ENCODE data around the gene PRDM16.

The PRDM16 gene

DNA sequence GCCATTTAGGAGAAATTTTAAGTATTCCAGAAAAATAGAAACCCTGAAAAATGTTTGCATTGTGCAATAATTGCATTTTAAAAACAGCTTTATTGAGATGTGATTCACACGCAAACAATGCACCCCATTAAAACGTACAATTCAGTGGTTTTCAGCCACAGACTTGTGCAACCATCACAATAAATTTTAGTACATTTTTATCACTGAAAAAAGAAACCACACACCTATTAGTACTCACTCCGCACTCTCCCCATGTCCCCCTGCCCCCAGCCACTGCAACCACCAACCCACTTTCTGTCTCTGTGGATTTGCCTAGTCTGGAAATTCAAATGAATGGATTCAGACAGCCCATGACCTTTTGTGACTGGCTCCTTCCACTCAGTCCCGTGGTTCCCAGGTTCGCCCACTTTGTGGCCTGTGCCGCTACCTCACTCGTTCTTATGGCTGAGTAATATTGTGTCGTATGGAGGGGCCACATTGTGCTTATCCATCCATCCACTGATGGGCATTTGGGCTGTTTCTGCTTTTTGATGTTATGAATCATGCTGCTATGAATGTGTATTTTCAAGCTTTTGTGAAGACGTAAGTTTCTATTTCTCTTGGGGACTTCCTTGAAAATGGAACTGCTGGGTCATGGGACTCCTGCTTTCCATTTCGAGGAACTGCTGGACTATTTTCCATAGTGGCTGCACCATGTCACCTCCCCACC is 237.7 kb downstream of the PRDM16 start:
- no peak overlapping the region for H2AFZ ChIP-seq (ENCODE audit: low read depth, low read length)
- no peak overlapping the region for H3K9ac ChIP-seq (ENCODE audit: low read depth, low read length)
- H3K4me3 ChIP-seq (ENCODE audit: low read depth in 1 of 2, low read length in 2 of 2), result no peak overlapping the region
- H3K4me1 ChIP-seq (ENCODE audit: insufficient read depth, low read length), result no peaks in the 10 kb centered on the region
- ATAC-seq (ENCODE audit: insufficient read depth, low read depth) (no peak), DNase-seq (no peak)
- H3K27me3 ChIP-seq (ENCODE audit: insufficient read depth, low read length, poor library complexity), result no peaks in the 10 kb centered on the region
- no peaks in the 10 kb centered on the region for H3K36me3 ChIP-seq (ENCODE audit: insufficient read depth, low read length)
- no peaks in the 10 kb centered on the region for H3K79me2 ChIP-seq (ENCODE audit: insufficient read depth, low read length)
- H3K9me3 ChIP-seq (ENCODE audit: insufficient read depth, low read length, severe bottlenecking), result no peaks in the 10 kb centered on the region
- no peak overlapping the region for H3K27ac ChIP-seq (ENCODE audit: low read length)
- no peak for TF ChIP-seq EZH2 (IDR thresholded peaks at IDR 0.05; ENCODE audit: borderline replicate concordance, low read depth, low read length, severe bottlenecking)
- TF ChIP-seq, protein P1, sequence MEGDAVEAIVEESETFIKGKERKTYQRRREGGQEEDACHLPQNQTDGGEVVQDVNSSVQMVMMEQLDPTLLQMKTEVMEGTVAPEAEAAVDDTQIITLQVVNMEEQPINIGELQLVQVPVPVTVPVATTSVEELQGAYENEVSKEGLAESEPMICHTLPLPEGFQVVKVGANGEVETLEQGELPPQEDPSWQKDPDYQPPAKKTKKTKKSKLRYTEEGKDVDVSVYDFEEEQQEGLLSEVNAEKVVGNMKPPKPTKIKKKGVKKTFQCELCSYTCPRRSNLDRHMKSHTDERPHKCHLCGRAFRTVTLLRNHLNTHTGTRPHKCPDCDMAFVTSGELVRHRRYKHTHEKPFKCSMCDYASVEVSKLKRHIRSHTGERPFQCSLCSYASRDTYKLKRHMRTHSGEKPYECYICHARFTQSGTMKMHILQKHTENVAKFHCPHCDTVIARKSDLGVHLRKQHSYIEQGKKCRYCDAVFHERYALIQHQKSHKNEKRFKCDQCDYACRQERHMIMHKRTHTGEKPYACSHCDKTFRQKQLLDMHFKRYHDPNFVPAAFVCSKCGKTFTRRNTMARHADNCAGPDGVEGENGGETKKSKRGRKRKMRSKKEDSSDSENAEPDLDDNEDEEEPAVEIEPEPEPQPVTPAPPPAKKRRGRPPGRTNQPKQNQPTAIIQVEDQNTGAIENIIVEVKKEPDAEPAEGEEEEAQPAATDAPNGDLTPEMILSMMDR (IDR thresholded peaks at IDR 0.05; ENCODE audit: borderline replicate concordance, extremely low read depth, low read length, poor library complexity, severe bottlenecking), result no peak
- peaks cover 5% of the 10 kb centered on the region; the same call in 1 of the 2 replicates for H4K20me1 ChIP-seq (ENCODE audit: insufficient read depth, low read length)
- no peak overlapping the region for H3K4me2 ChIP-seq (ENCODE audit: insufficient read depth, low read length)

DNA sequence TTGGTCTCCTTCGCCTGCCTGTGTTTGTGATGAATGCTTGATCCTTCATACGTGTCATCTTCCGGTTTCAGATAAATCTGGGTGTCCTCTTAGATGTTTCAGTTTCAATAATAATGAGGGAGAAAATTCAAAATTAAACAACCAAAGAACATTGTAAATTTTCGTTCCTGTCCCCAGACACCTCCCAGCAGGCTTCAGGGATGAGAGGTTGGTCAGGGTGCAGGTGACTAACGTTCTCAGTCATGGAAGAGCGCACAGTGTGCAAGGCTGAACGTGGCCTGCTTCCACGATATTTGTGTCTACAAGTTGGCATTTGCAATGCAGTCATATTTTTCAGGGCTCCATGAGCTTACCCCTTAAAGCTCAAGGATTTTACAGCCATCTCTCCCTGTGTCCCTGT is 238.4 kb downstream of the PRDM16 start:
- no peaks in the 10 kb centered on the region for H3K79me2 ChIP-seq (ENCODE audit: insufficient read depth, low read length)
- no peak overlapping the region for H2AFZ ChIP-seq (ENCODE audit: low read depth, low read length)
- no peak overlapping the region for H3K27ac ChIP-seq (ENCODE audit: low read length)
- H3K4me2 ChIP-seq (ENCODE audit: insufficient read depth, low read length), result no peak overlapping the region
- DNase-seq, result no peak
- no peak overlapping the region for H3K4me3 ChIP-seq (ENCODE audit: low read depth in 1 of 2, low read length in 2 of 2)
- H3K4me1 ChIP-seq (ENCODE audit: insufficient read depth, low read length), result no peaks in the 10 kb centered on the region
- no peak for ATAC-seq (ENCODE audit: insufficient read depth, low read depth)
- peaks cover 5% of the 10 kb centered on the region; the same call in 1 of the 2 replicates for H4K20me1 ChIP-seq (ENCODE audit: insufficient read depth, low read length)
- H3K9me3 ChIP-seq (ENCODE audit: insufficient read depth, low read length, severe bottlenecking), result no peaks in the 10 kb centered on the region
- H3K27me3 ChIP-seq (ENCODE audit: insufficient read depth, low read length, poor library complexity), result no peaks in the 10 kb centered on the region
- TF ChIP-seq, protein P1 (IDR thresholded peaks at IDR 0.05; ENCODE audit: borderline replicate concordance, extremely low read depth, low read length, poor library complexity, severe bottlenecking), result no peak
- no peak for TF ChIP-seq EZH2 (IDR thresholded peaks at IDR 0.05; ENCODE audit: borderline replicate concordance, low read depth, low read length, severe bottlenecking)
- H3K9ac ChIP-seq (ENCODE audit: low read depth, low read length), result no peak overlapping the region
- H3K36me3 ChIP-seq (ENCODE audit: insufficient read depth, low read length), result no peaks in the 10 kb centered on the region

DNA sequence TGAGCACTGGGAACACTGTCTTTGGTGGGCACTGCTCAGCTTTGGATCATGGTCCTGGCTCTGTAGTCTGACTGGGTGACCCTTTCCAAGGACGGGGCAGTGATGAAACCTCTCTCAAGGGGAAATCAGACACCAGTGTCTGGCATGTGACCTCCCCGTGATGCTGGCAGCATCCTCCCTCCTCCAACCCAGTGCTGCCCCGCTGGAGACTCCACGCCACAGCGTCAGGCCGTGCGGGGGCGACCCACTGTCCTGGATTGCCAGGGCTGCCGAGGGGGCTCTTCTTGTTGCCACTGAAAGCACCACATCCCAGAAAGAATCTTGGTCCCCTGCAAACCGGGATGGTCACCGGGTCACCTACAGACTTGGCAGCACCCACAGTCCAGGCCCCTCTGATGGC is 239.1 kb downstream of the PRDM16 start:
- Histone ChIP-seq H3K27me3 (ENCODE audit: insufficient read depth, low read length, poor library complexity) (no peaks in the 10 kb centered on the region), H3K9ac (ENCODE audit: low read depth, low read length) (no peak overlapping the region), H3K4me2 (ENCODE audit: insufficient read depth, low read length) (no peak overlapping the region), H3K36me3 (ENCODE audit: insufficient read depth, low read length) (no peaks in the 10 kb centered on the region), H4K20me1 (ENCODE audit: insufficient read depth, low read length) (peaks cover 5% of the 10 kb centered on the region; the same call in 1 of the 2 replicates), H3K4me1 (ENCODE audit: insufficient read depth, low read length) (no peaks in the 10 kb centered on the region), H3K79me2 (ENCODE audit: insufficient read depth, low read length) (no peaks in the 10 kb centered on the region), H3K9me3 (ENCODE audit: insufficient read depth, low read length, severe bottlenecking) (no peaks in the 10 kb centered on the region), H2AFZ (ENCODE audit: low read depth, low read length) (no peak overlapping the region), H3K4me3 (ENCODE audit: low read depth in 1 of 2, low read length in 2 of 2) (no peak overlapping the region), H3K27ac (ENCODE audit: low read length) (no peak overlapping the region)
- TF ChIP-seq, protein P1 (IDR thresholded peaks at IDR 0.05; ENCODE audit: borderline replicate concordance, extremely low read depth, low read length, poor library complexity, severe bottlenecking), result no peak
- DNase-seq, result no peak
- no peak for ATAC-seq (ENCODE audit: insufficient read depth, low read depth)
